Liver (tissue), 9 donors: ENCODE results near the gene MICU1. TPM values are rescaled to one million over a fixed set of nuclear protein-coding genes. Genes with fewer than 3 reads are reported as not detected.

ENCODE experiments used
- DNase-seq: peaks from one replicate; pipeline ENCODE4 v3.0.0-alpha.2; 2017; ENCODE audit warnings: low spot score
- H3K27ac ChIP-seq, 2 donors: one replicate each; pipeline ENCODE4 v1.7.0; 2013; ENCODE audit warnings: inconsistent platforms in 2 of 2, low read length in 2 of 2, control low read depth in 1 of 2, low read depth in 1 of 2, mild to moderate bottlenecking in 1 of 2
- H3K27me3 ChIP-seq, 4 donors: one replicate each; pipeline versions ENCODE4 v1.6.1 to v1.7.0; 2013; ENCODE audit warnings: low read length in 3 of 4, inconsistent platforms in 1 of 4, mild to moderate bottlenecking in 1 of 4, moderate library complexity in 1 of 4; ENCODE audit not compliant: control insufficient read depth in 4 of 4, insufficient read depth in 4 of 4
- H3K36me3 ChIP-seq, 4 donors: one replicate each; pipeline versions ENCODE4 v1.6.1 to v1.7.0; 2013; ENCODE audit warnings: low read length in 3 of 4, mild to moderate bottlenecking in 3 of 4, low read depth in 1 of 4, moderate library complexity in 1 of 4; ENCODE audit not compliant: control insufficient read depth in 4 of 4, insufficient read depth in 3 of 4
- H3K4me1 ChIP-seq, 4 donors: one replicate each; pipeline versions ENCODE4 v1.6.1 to v1.7.0; 2013; ENCODE audit warnings: low read length in 3 of 4, mild to moderate bottlenecking in 3 of 4, moderate library complexity in 1 of 4; ENCODE audit not compliant: control insufficient read depth in 4 of 4, insufficient read depth in 4 of 4
- H3K4me3 ChIP-seq, 3 donors: one replicate each; pipeline versions ENCODE4 v1.6.1 to v1.7.0; 2013; ENCODE audit warnings: low read length in 3 of 3, control low read depth in 1 of 3, low read depth in 1 of 3, mild to moderate bottlenecking in 1 of 3
- H3K9ac ChIP-seq, 2 donors: one replicate each; pipeline ENCODE4 v1.7.0; 2013; ENCODE audit warnings: low read length in 2 of 2, mild to moderate bottlenecking in 2 of 2, moderate library complexity in 2 of 2, control low read depth in 1 of 2, low read depth in 1 of 2
- H3K9me3 ChIP-seq, 4 donors: one replicate each; pipeline versions ENCODE4 v1.6.1 to v1.7.0; 2013; ENCODE audit warnings: low read length in 3 of 4; ENCODE audit not compliant: control insufficient read depth in 4 of 4
- CTCF ChIP-seq: fragments of 150-350 bp; IDR thresholded peaks from 2 replicates; pipeline ENCODE4 v1.5.1; 2017; ENCODE audit warnings: improper control_type of control experiment, low read depth, low read length; ENCODE audit not compliant: missing input control
- GABPA ChIP-seq, 2 donors: IDR thresholded peaks in 1 of 2; conservative IDR thresholded peaks in 1 of 2; 2 replicates each; pipeline ENCODE4 v1.6.1; 2016; ENCODE audit warnings: antibody characterized with exemption in 2 of 2, mild to moderate bottlenecking in 1 of 2, moderate library complexity in 1 of 2
- HNF4A ChIP-seq, 2 donors: conservative IDR thresholded peaks; 2 replicates each; pipeline ENCODE4 v1.6.1; 2016; ENCODE audit warnings: antibody characterized with exemption in 2 of 2, mild to moderate bottlenecking in 2 of 2
- JUND ChIP-seq, 2 donors: IDR thresholded peaks; 2 replicates each; pipeline ENCODE4 v1.6.1; 2016; ENCODE audit warnings: antibody characterized with exemption in 2 of 2
- NR2F2 ChIP-seq: IDR thresholded peaks from 2 replicates; pipeline ENCODE4 v1.6.1; 2016; ENCODE audit warnings: antibody characterized with exemption
- RXRA ChIP-seq, 2 donors: IDR thresholded peaks; 2 replicates each; pipeline ENCODE4 v1.6.1; 2017 to 2018; ENCODE audit warnings: antibody characterized with exemption in 2 of 2, mild to moderate bottlenecking in 1 of 2
- SP1 ChIP-seq: IDR thresholded peaks from 2 replicates; pipeline ENCODE4 v1.6.1; 2018; ENCODE audit warnings: antibody characterized with exemption, mild to moderate bottlenecking
- ZBTB33 ChIP-seq: IDR thresholded peaks from 2 replicates; pipeline ENCODE4 v1.6.1; 2016; ENCODE audit warnings: antibody characterized with exemption
- WGBS: extraction: QIAGEN DNeasy Blood & Tissue Kit; methylation state at CpG from one replicate; pipeline ENCODE4 v1.1.7; 2013; 5-methylcytosine and 5-hydroxymethylcytosine counted together
- polyA plus RNA-seq, 2 donors: library from polyadenylated mRNA; stranded (reverse) in 1 of 2; unstranded in 1 of 2; fragments of 200-250 nt in 1 of 2; fragments of >200 nt in 1 of 2; fragmentation: Nextera tagmentation in 1 of 2; extraction: Ambion mirVana in 1 of 2; gene quantifications; one replicate each; pipeline versions ENCODE4 v1.2.1 to v1.2.3, GENCODE V29; 2013 to 2015
- total RNA-seq, 2 donors: library from RNA; depleted of rRNA; stranded (reverse); fragments of >200 nt; gene quantifications; one replicate each; pipeline ENCODE4 v1.2.3, GENCODE V29; 2014
- TF ChIP-seq, protein P1 (sequence below): IDR thresholded peaks from 2 replicates; pipeline ENCODE4 v1.6.1; 2016; ENCODE audit warnings: antibody characterized with exemption
- donor health status: healthy.
- donor health status: healthy.
- donor health status: healthy.
- donor health status: healthy.
- donor health status: healthy.

The MICU1 gene
- total and polyA plus RNA-seq, 4 donors, result 26.4 to 47.4 (median 32.1) TPM

DNA sequence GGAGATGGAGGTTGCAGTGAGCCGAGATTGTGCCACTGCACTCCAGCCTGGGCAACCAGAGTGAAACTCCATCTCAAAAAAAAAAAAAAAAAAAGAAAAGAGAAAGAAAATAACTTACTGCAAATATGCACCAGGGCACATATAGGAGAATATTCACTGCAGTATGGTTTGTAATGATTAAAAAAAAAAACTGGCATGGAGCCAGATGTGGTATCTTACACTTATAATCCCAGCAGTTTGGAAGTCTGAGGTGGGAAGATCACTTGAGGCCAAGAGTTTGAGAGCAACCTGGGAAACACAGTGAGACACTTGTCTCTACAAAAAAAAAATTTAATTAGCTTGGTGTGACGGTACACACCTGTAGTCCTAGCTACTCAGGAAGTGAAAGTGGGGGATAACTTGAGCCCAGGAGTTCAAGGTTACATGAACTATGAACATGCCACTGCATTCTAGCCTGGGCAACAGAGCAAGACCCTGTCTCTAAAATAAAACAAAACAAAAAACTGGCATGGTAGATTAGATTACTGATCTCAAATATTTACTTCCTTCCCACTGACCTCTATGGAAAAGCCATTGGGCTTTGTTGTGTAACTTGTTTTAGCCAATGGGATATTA, 85.6 kb downstream of the MICU1 start:
- Histone ChIP-seq H3K9me3 (peaks cover 0 to 2% (median 0%) of the 10 kb centered on the region in 4 donors), H3K9ac (no peak overlapping the region), H3K27me3 (no peaks in the 10 kb centered on the region), H3K4me1 (peaks cover 0 to 16% (median 4%) of the 10 kb centered on the region in 4 donors), H3K36me3 (no peaks in the 10 kb centered on the region), H3K4me3 (no peak overlapping the region), H3K27ac (no peak overlapping the region)
- TF ChIP-seq SP1 (no peak), ZBTB33 (no peak), RXRA (IDR thresholded peaks at IDR 0.05) (no peak), CTCF (no peak), NR2F2 (no peak), JUND (IDR thresholded peaks at IDR 0.05) (no peak)
- TF ChIP-seq, protein P1, sequence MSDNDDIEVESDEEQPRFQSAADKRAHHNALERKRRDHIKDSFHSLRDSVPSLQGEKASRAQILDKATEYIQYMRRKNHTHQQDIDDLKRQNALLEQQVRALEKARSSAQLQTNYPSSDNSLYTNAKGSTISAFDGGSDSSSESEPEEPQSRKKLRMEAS, result no peak
- DNase-seq, result no peak
- 95% methylated on average over 2 of the region's 2 CpGs for WGBS

- TF ChIP-seq SP1 (no peak), GABPA (IDR thresholded peaks at IDR 0.05 in 1 of 2, conservative IDR thresholded peaks at IDR 0.05 in 1 of 2) (no peak), CTCF (no peak)
- DNase-seq, result no peak
- 68% methylated on average over 1 of the region's 1 CpG for WGBS
- Histone ChIP-seq H3K36me3 (no peaks in the 10 kb centered on the region), H3K9me3 (peaks cover 0 to 2% (median 0%) of the 10 kb centered on the region in 4 donors), H3K4me3 (no peak overlapping the region), H3K27ac (peak overlapping the region in 1 of 2 donors; percentile 24), H3K9ac (no peak overlapping the region), H3K4me1 (peaks cover 0 to 16% (median 4%) of the 10 kb centered on the region in 4 donors), H3K27me3 (no peaks in the 10 kb centered on the region)
Measured at GRCh38 chr10:72539137-72539536, 86.7 kb downstream of the MICU1 start.

GRCh38 chr10:72525689-72526088, 100.2 kb downstream of the MICU1 start:
- H3K4me1 ChIP-seq, result peaks cover 0 to 29% (median 19%) of the 10 kb centered on the region in 4 donors
- no peak overlapping the region for H3K4me3 ChIP-seq
- TF ChIP-seq HNF4A (conservative IDR thresholded peaks at IDR 0.05) (peak; percentile 31 to 34), SP1 (no peak)
- no peak overlapping the region for H3K9ac ChIP-seq
- H3K27me3 ChIP-seq, result no peaks in the 10 kb centered on the region
- H3K36me3 ChIP-seq, result no peaks in the 10 kb centered on the region
- H3K9me3 ChIP-seq, result no peaks in the 10 kb centered on the region
- no peak for DNase-seq
- peak overlapping the region; percentile 2 to 69 for H3K27ac ChIP-seq
